Gastroesophageal sphincter (tissue), 3 donors: Measurements from ENCODE around the gene HMGCS2.

ENCODE experiments used
- CTCF ChIP-seq, 4 experiments: fragments of 200-600 bp in 2 of 4; fragments of 450-650 bp in 2 of 4; sonication (generic) in 1 of 4; IDR thresholded peaks; one replicate each; pipeline ENCODE4 v1.5.1; 2017 to 2019; ENCODE audit warnings: antibody characterized with exemption in 4 of 4, mild to moderate bottlenecking in 2 of 4, moderate library complexity in 2 of 4
- POLR2A ChIP-seq, 2 donors: fragments of 450-650 bp; IDR thresholded peaks; one replicate each; pipeline ENCODE4 v1.6.1; 2017; ENCODE audit warnings: antibody characterized with exemption in 2 of 2, mild to moderate bottlenecking in 2 of 2, moderate library complexity in 1 of 2

- no peak for TF ChIP-seq CTCF (IDR thresholded peaks at IDR 0.05)
- no peak for TF ChIP-seq POLR2A (IDR thresholded peaks at IDR 0.05)
These were observed 68.4 kb downstream of the HMGCS2 start for GRCh38 chr1:119700326-119700725.
